HG02885 (cell line): ENCODE data around the gene TIPRL.
"Not testable (repeated sequence)": the region's sequence is repeated elsewhere in the genome, so short reads cannot be mapped to it uniquely, and the experiment has no call there.

Source experiments
- ATAC-seq: cut with Tn5 transposase; IDR thresholded peaks from one replicate; pipeline ENCODE4 v1.9.1; 2021; ENCODE audit warnings: mild to moderate bottlenecking; ENCODE audit not compliant: unreplicated experiment, poor library complexity

Gene TIPRL

DNA sequence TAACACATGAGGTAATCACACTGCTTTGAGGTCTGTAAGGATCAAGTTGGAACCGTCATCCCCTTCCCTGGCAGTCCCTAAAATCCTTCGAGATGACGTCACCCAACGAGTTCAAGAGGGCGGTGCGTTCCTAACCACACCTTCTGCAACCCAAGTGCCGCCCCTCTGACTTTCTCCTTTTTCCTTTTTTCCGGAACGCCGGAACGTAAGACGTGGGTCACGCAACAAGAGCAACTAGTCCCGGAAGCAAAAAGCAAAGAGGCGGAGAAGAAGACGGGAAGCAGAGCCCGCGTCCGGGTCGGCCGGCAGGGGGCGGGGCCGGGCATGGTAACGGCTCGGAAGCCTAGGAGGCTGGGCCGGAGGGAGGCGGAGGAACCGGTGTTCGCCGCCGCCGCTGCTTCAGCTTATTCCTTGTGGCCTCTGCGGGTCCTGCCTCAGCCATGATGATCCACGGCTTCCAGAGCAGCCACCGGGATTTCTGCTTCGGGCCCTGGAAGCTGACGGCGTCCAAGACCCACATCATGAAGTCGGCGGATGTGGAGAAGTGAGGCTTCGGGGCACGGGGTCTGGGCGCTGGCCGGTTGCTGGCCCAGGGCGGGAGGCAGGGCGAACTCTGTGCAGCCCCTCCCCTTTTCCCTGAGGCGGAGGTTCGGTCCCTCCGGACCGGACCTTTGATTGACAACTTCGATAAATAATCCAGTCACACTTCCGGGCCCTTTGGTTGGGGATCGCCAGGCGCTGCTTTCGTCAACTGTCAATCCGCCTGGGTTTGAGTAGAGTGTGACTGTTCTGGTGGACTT, at the start of gene TIPRL:
TSS of gene TIPRL (plus strand) at position 325 of the 800 bp plus-strand sequence. CDS start at position 441, 116 bp downstream.
- peak; percentile 96 for ATAC-seq

DNA sequence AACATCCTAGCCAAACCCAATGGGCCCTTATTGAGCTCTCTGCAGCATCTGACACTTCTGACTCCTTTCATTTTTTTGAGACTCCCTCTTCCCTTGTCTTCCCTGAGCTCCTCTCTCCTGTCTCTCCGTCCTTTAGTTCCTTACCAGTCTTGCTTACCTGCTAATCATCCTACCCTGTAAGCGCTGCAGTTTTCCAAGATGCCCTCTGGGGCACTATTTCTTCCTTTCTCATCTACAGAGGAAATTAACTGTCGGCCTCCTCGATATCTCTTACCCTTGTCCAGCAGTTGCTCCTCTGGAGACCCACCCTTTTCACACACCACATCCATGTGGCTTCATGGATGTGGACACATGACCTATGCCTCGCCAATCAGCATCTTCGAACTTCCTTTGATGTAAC, 48.8 kb upstream of the TIPRL start:
- ATAC-seq = no peak

DNA sequence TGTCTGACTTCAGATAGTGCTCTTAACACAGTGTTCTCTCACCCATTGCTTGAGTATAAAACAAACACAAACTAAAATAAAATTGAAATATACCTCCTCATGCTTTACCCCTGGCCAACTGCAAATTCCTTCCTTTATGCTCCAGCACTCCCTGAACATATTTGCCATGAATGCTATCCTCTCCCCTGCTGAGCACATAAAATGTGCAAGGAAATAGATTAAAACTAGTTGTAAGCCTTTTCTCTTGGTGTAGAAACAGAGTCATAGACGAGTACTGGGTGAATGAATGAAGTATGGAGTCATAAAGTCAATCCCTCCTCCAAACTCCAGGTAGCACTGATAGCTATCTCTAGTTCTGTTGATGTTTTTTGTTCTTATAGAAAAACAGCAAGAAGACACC, 44.6 kb upstream of the TIPRL start:
- ATAC-seq = no peak

DNA sequence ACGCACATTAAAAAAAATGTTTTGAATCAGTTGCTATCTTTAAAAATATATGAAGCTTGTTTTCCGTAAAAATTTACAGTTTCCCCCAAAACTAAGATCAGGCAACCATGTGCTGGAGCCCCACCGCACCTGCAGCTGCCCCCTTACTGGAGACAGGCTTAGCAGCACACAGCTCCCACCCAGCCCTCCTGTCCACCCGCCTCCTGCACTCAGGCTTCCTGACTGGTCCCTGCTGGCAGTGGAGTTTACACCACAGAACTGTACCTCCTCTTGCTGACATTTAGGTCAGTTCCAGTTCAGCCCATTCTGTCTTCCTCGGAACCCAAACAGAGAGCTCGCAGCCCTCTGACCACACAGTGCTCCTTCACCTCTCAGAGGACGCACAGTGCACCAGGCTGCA, 44.1 kb upstream of the TIPRL start:
- no peak for ATAC-seq

DNA sequence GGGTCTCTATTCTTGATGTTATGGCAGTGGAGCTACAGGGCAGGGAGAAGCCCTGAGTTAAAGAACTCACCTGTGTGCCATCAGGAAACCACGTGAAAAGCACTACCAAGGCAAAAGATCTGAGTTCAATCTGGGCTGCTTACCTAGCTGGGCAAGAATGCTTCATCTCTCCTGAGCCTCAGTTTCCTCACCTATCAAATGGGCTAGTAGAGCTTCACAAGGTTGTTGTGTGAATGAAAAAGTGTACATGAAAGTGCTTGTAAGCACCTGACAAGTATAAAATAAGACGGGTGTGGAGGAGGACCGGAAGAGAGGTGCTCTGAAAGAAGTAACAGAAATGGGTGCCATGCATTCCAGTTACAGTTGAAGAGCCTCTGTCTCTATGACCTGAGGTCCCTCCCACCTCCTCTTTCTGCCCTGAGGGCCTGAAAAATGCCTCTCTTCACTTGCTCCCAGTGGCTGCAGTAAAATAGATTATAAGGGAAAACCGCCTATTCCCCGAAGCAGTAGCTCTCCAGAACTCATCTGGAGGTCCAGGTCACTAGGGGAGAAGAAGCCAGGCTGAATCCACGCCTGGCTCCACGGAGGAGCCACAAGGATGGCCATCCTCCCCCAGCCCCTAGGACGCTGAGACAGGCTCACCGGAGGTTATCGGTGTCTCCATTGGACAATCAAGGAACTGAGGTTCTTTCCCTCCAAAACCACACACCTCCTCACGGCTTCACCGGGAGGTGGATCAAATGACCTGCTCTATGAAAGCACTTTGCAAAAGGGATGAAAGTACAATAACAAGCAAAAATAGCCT, 43.4 kb upstream of the TIPRL start:
- no peak for ATAC-seq

DNA sequence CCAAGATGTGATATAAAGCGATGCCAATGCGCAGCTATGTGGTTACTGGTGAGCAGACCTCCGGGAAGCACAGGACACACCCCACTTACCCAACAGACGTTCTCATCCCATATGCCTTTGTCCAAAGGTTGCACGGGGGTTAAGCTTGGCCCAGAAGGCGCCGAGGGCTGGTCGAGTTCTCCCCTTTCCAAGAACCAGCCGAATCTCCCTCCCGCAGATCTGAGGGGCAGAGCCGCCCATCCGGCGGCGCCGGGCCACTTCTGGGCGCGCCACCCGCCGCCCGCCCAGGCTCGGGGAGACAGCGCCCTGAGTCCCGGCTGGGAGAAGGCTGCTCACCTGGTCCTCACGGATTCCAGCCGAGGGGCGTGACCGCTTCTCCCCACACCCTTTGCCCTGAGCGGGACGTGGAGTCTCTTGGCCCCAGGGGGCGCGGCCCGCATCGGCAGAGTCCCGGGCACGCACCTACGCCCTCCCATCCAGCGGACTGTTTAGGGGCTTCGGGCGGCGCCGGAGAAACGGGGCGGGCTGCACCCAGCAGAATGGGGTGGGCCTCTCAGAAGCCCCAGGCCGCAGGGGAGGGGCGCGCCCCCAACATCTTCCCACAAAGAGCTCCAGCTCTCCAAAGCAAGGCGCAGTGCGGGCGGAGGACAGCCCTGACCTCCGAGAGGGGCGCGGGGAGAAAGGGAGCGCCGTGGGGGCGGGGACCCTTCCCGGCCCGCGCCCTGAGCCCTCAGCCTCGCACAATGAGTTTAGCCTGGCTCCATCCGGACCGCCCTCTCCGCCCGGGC, 42.6 kb upstream of the TIPRL start:
- peak; percentile 32 for ATAC-seq

DNA sequence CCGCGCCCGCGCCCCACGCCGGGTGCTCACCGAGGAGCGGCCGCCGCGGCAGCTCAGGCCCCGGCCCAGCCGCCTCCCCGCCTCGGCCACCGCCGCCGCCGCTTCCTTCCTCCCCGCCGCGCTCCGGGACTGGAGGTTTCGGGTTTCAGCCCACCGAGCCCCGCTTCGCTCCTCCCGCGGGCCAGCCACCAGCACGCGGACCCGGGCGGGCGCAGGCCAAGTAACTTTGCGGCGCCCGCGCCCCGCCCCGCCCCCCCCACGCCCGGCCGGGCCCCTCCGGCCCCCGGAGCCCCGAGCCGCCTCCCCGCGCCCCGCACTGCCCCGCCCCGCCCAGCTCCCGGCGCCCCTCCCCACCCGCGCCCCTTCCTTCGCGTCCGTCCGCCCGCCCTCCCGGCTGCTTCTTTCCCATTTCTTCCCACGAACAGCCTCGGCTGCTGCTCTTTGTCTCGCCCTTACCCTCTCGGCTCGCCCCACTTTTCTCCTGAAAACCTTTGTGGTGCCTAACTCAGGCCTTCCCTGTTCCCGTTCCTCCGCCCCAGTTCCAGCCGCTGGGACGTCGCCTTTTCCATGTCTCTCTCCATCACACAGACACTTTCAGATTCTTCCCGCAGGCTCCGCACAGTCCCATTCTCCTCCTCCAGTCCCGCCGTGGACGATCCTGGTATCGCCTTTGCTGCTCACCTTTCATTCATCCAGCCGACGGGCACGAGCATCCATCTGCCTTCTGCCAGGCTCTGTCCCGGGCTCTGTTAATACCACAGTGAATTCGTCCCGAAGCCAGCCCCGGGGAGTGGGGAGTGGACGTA, 41.9 kb upstream of the TIPRL start, which contains the start of gene GPR161:
TSS of gene GPR161 (minus strand) at position 222 of the 806 bp plus-strand sequence. CDS start 32,080 bp downstream, outside the sequence.
- ATAC-seq = peak; percentile 57

DNA sequence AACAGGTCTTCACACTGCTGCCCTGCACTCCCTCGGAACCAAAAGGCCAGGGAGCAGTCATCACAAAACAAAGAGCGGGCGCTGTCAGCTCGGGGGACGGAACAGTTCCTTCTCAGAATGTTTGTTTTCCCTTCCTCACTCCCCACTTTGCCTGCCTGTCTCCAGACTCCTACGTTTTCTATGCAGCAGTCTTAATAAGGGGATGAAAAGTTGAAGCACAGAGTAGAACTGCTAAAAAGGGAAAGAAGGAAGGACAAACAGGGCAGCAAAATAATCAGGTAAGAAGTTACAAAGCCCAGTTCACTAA, 41.3 kb upstream of the TIPRL start:
- ATAC-seq = no peak

DNA sequence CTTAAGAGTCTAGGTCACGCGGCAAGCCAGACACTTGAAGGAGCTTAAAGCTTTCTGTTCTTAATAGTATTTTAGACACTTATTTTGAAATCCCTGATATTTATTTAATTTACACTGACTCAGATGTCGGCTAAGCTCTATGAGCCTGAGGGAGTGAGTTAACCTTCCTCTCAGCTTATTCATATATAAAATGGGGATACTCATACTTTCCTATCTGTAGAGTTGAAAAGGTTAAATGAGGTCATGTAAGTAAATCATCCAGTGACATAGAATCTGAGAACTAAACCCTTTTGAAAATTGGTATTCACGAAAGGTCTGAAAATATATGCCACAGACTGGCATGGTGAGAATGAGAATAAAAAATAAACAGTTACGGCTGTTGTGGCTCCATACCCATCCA, 40.6 kb upstream of the TIPRL start:
- ATAC-seq = no peak

DNA sequence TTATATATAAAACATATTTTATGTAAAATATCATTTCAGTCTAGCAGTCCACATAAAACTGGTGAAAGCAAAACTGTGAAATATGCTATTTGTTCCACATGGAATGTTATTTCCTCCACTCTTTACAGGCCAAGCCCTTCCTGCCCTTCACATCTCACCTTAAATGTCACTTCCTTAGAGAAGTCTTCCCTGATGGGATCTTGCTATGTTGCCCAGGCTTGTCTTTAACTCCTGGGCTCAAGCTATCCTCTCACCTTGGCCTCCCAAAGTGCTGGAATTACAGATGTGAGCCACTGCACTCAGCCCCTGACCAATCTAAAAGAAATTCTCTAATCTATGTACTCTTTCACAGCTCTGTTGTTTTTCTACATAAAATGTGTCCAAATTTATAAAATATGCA, 39.7 kb upstream of the TIPRL start:
- no peak for ATAC-seq

DNA sequence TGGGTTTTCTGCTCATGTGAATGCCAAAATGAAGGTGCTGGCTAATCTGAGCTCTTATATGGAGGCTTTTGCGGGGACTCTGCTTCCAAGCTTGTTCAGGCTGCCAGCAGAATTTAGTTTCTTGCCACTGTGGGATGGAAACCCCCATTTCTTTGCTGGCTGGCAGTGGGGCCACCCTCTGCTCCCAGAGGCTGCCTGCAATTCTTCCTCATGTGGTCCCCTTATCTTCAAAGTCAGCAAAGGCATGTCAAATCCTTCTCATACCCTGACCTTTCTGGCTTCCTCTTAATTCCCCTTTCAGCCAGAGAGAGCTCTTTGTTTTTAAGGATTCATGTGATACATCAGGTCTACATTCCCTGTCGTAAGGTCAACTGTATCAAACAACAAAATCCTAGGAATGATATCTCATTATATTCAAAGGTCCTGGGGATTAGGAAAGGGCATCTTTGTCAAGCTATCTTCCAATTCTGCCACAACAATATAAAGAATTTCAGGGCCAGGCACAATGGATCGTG, 36.8 kb upstream of the TIPRL start:
- no peak for ATAC-seq

DNA sequence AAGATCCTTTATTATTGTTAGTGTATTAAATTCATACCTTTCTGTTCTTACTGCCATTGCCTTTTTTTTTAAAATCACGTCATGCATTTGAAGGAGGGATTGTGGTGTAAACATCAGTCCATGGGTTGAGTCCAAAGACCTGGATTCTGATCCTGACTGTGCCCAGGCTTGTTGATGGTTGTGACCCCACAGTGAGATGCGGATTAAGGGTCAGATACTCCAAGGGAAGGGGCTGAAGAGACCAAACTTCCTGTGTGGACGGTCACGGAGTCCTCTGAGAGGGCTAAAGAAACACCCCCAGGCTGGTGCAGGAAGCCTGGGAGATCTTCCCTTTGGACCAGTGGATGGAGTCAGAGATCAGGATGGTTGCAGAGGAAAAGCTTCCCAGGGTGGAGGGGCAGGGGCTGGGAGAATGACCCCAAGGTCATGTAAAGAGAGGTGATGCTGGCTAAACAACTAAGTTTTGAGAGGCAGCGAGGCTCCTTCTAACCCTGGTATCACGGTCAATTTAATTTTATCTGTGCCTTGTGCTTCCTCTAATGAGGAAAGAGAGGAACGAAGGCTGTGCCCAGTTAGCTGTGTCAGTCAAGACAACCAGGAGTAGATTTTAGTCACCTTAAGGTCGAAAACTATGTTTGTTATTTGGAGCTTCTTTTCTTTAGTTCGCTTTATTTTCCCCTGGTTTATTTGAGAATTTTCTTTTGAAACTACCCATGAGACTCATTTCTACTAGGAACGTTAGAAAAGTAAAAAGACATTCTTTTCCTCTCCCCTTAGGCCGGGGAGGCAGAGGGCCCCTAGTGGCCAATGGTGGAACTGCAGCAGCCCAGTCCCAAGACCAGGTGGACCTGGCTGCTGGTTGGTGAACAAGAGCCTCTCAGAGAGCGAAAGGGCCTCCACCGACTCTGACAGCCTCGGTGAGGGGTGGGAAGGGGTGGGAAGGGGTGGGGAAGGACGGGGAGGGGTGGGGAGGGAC, 33.3 kb upstream of the TIPRL start:
- ATAC-seq = peak; percentile 97

DNA sequence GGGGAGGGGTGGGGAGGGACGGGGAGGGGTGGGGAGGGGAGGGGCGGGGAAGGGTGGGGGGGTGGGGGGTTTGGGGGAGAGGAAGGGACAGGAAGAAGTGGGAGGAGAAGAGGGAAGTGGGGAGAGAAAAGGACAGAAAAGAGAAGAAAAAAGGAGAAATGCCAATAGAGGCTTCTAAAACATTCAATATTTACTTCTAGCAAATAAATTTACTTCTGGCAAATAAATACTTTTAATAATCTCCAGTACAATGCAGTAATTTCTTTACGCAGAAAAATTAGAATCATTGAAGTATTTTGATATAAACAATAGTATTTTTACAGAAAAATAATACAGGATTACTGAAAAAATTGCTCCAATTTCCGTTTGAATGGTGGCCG, 32.6 kb upstream of the TIPRL start:
- no peak for ATAC-seq

DNA sequence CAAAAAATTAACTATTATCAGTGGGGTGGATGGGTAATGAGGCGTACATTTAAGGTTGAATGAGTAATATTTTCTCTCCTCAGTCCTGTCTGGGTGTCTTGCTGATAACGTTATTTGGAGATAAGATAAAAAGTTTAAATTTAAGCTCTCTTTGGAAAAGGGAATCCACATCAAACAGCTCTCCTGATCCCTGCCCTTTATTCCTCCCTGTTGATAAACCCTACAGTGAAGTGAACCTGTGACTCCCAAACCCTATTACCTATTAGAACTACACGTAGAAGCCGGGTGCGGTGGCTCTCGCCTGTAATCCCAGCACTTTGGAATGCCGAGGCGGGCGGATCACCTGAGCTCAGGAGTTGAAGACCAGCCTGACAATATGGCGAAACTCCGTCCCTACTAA, 32.1 kb upstream of the TIPRL start:
- ATAC-seq = no peak

DNA sequence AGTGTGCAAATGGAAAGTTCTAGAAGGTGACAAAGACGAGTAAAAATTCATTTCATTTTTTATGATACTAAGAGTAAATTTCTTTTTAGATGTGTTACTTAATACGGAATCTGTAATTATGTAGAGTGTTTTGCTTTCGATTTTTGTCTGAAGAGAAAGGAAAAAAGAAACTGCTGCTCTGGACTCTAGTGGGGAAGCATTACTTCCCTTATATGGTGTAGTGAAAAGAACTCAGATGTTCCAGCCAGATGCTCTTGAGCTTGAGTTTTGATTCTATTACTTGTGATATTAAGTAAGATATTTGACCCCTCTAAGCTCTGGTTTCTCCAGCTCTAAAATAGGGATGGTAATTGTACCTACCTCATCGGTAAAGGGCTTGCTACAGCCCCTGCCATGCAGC, 29.8 kb upstream of the TIPRL start:
- ATAC-seq = peak; percentile 61

DNA sequence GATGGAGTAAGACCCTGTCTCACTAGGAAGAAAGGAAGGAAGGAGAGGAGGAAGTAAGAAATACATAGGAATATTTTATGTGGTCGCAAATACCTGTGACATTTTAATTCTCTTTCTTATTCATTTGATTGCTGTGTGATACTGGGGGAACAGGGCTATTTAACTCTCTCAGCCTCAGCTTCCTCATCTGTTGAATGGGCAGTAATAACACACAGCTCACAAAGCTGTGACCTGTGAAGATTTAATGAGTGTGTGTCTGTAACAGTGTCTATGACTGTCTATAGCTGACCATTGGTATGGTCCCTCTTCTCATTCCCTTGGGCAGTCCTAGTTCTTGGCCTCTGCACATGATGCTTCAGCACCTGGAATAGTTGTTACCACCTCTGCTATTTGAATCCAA, 28.5 kb upstream of the TIPRL start:
- no peak for ATAC-seq

DNA sequence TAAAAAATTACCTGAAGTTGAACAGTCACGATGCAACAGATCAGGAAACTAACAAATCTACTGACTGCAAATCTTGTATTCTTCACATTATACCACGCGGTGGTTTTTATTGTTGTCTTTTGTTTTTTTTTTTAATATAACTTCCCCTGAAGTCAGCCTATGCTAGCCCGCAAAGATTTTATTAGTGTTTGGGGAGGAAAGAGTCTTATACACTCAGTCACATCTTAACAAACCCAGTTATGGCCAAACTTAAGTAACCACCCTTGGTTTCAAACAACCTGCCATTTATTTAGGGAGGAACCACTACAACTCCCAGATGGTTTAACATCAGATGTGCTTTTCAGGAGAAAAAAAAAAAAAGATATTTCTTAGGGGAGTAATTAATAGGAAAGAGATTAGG, 26.8 kb upstream of the TIPRL start:
- ATAC-seq = no peak

DNA sequence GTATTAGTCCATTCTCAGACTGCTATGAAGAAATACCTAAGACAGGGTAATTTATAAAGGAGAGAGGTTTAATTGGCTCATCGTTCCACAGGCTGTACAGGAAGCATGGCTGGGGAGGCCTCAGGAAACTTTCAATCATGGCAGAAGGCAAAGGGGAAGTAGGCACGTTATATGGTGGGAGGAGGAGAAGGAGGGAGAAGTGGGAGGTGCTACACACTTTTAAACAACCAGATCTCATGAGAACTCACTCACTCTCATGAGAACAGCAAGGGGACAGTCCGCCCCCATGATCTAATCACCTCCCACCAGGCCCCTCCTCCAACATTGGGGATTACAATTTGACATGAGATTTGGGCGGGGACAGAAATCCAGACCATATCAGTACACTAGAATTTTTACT, 24.1 kb upstream of the TIPRL start:
- ATAC-seq = not testable (repeated sequence)

DNA sequence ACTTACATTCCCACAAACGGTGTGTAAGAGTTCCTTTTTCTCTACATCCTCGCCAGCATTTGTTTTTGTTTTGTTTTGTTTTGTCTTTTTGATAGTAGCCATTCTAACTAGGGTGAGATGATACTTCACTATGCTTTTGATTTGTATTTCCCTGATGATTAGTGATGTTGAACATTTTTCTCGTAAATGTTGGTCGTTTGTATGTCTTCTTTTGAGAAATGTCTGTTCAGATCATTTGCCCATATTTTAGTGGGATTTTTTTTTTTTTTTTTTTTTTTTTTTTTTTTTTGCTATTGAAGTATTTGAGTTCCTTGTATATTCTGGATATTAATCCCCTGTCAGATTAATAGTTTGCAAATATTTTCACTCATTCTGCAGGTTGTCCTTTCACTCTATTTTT, 22.9 kb upstream of the TIPRL start:
- no peak for ATAC-seq
